ENCODE measurements around the gene NUF2. TPM values are rescaled to one million over a fixed set of nuclear protein-coding genes. Genes with fewer than 3 reads are reported as not detected.
"Not testable (repeated sequence)": the region's sequence is repeated elsewhere in the genome, so short reads cannot be mapped to it uniquely, and the experiment has no call there.

The NUF2 gene
- total and polyA plus RNA-seq, 10 donors, result 2.4 to 8.2 (median 4.8) TPM

GRCh38 chr1:163351912-163352311 is 30.2 kb downstream of the NUF2 start:
- intact Hi-C loops (cut with DNase I; ENCODE audit: low total_unique reads), result no loop called here

GRCh38 chr1:163357378-163357777 is 35.6 kb downstream of the NUF2 start:
- no peaks in the 10 kb centered on the region for H3K4me1 ChIP-seq

More at GRCh38 chr1:163351912-163352311, 30.2 kb downstream of the NUF2 start:
- no peak for DNase-seq
- H3K9me3 ChIP-seq, result no peaks in the 10 kb centered on the region
- no peaks in the 10 kb centered on the region for H3K27me3 ChIP-seq (replicated peaks in 1 of 7)
- TF ChIP-seq CTCF (IDR thresholded peaks at IDR 0.05 in 8 of 11, conservative IDR thresholded peaks at IDR 0.05 in 3 of 11) (no peak), POLR2A (IDR thresholded peaks at IDR 0.05) (no peak), POLR2AphosphoS5 (IDR thresholded peaks at IDR 0.05) (no peak)
- peaks cover 0 to 76% (median 0%) of the 10 kb centered on the region in 6 donors for H3K36me3 ChIP-seq
- WGBS, 5 donors, result 98 to 99% (median 99%) methylated on average over 2 of the region's 2 CpGs
- no peak overlapping the region for H3K27ac ChIP-seq
- no peaks in the 10 kb centered on the region for H3K4me1 ChIP-seq
- H3K4me3 ChIP-seq, result no peak overlapping the region

GRCh38 chr1:163358172-163358571 is 36.4 kb downstream of the NUF2 start:
- peaks cover 0 to 21% (median 0%) of the 10 kb centered on the region in 6 donors for H3K36me3 ChIP-seq
- H3K4me3 ChIP-seq; H3K27ac ChIP-seq; H3K4me1 ChIP-seq; H3K27me3 ChIP-seq (replicated peaks in 1 of 7); intact Hi-C loops (cut with DNase I; ENCODE audit: low total_unique reads); H3K9me3 ChIP-seq; DNase-seq: not testable (repeated sequence)
- WGBS, 5 donors, result 96 to 99% (median 98%) methylated on average over 11 of the region's 11 CpGs

More at GRCh38 chr1:163357378-163357777, 35.6 kb downstream of the NUF2 start:
- Histone ChIP-seq H3K27me3 (replicated peaks in 1 of 7) (no peaks in the 10 kb centered on the region), H3K36me3 (peaks cover 0 to 29% (median 0%) of the 10 kb centered on the region in 6 donors), H3K27ac (no peak overlapping the region), H3K9me3 (no peaks in the 10 kb centered on the region), H3K4me3 (no peak overlapping the region)
- DNase-seq, result no peak
- intact Hi-C loops (cut with DNase I; ENCODE audit: low total_unique reads), result no loop called here
- TF ChIP-seq POLR2AphosphoS5 (IDR thresholded peaks at IDR 0.05), result no peak
- TF ChIP-seq CTCF (IDR thresholded peaks at IDR 0.05 in 8 of 11, conservative IDR thresholded peaks at IDR 0.05 in 3 of 11), result no peak
- TF ChIP-seq POLR2A (IDR thresholded peaks at IDR 0.05), result no peak
- 73 to 93% (median 80%) methylated on average over 2 of the region's 2 CpGs for WGBS, 5 donors

- no peak overlapping the region for H3K4me3 ChIP-seq
- peaks cover 0 to 3% (median 0%) of the 10 kb centered on the region in 6 donors for H3K36me3 ChIP-seq
- no peaks in the 10 kb centered on the region for H3K9me3 ChIP-seq
- no peak for DNase-seq
- intact Hi-C loops (cut with DNase I; ENCODE audit: low total_unique reads), result no loop called here
- TF ChIP-seq POLR2AphosphoS5 (IDR thresholded peaks at IDR 0.05) (no peak), POLR2A (IDR thresholded peaks at IDR 0.05) (no peak), CTCF (IDR thresholded peaks at IDR 0.05 in 8 of 11, conservative IDR thresholded peaks at IDR 0.05 in 3 of 11) (no peak)
- no peaks in the 10 kb centered on the region for H3K27me3 ChIP-seq (replicated peaks in 1 of 7)
- H3K4me1 ChIP-seq, result no peaks in the 10 kb centered on the region
- H3K27ac ChIP-seq, result no peak overlapping the region
- 22 to 30% (median 24%) methylated on average over 5 of the region's 5 CpGs for WGBS, 5 donors
Measured at GRCh38 chr1:163361123-163361934, 39.6 kb downstream of the NUF2 start.
